Measurements from ENCODE around the gene UBE3D. TPM values are rescaled to one million over a fixed set of nuclear protein-coding genes. Genes with fewer than 3 reads are reported as not detected.

The UBE3D gene
- total RNA-seq, 1 experiment from 2014 or later = 14.0 TPM

DNA sequence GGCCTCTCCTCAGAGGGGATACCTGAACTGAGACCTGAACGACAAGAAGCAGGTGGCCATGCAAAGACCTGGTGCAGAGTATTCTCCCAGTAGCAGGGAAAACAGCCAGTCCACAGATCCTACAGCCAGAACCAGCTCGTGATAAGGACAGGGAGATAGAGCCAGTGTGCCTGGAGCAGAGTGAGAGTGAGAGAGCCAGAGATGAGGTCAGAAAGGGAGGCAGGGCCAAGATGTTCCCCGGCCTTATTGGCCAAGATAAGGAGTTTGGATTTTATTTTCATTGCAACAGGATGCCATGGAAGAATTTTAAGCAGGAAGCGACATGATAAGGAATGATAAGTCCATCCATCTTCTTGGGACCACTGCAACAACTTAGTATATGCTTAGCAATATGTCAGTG lies 111.8 kb downstream of the UBE3D start:
- POLR2A ChIA-PET = no interaction called here
- peaks cover 18% of the 10 kb centered on the region for H3K9me3 Mint-ChIP-seq
- no peak overlapping the region for H3K27ac Mint-ChIP-seq
- DNase-seq (ENCODE audit: low spot score) (no peak), ATAC-seq (no peak)
- peaks cover 10% of the 10 kb centered on the region for H3K4me1 Mint-ChIP-seq
- no peak overlapping the region for H3K4me3 Mint-ChIP-seq
- CTCF ChIA-PET = no interaction called here
- peaks cover 35% of the 10 kb centered on the region for H3K36me3 Mint-ChIP-seq
- H3K27me3 Mint-ChIP-seq (ENCODE audit: low read depth) = no peaks in the 10 kb centered on the region
- TF ChIP-seq ATF1 (CRISPR knock-in tag; IDR thresholded peaks at IDR 0.05) (no peak), MLX (CRISPR knock-in tag; IDR thresholded peaks at IDR 0.05) (no peak), ZSCAN18 (CRISPR knock-in tag; IDR thresholded peaks at IDR 0.05) (no peak), RELA (CRISPR knock-in tag; IDR thresholded peaks at IDR 0.05; ENCODE audit: borderline replicate concordance) (no peak), ZNF263 (CRISPR knock-in tag; IDR thresholded peaks at IDR 0.05; ENCODE audit: low read depth) (no peak), ZNF138 (CRISPR knock-in tag; conservative IDR thresholded peaks at IDR 0.05) (no peak), JUN (CRISPR knock-in tag; IDR thresholded peaks at IDR 0.05) (no peak), GTF2I (CRISPR knock-in tag; conservative IDR thresholded peaks at IDR 0.05) (no peak)

DNA sequence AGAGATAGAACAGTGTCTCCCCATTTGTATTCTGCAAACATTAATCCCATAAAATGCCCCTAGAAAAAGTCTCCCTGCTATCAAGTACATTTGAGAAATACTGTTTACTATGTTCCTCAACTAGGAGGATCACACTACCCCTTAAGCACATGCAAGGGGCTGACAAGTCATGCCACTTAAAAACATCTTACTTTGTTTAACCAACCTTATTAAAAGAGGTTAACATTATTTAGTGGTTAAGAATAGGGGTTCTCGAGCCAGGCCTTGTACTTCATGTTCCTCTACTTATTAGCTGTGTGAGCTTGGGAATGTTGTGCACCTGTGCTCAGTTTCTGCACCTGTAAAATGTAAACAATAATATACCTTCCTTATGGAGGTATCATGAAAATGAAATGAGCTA lies 113.7 kb downstream of the UBE3D start:
- no peak for DNase-seq (ENCODE audit: low spot score)
- 0 out of 2 replicates have a peak, but pooled peaks cover 4% of the 10 kb centered on the region for H3K4me1 Mint-ChIP-seq
- H3K27ac Mint-ChIP-seq = no peak overlapping the region
- ChIA-PET CTCF (interaction anchor here (0.9 to 1.2 kb wide), 2 partner anchors 240 to 681 kb away, joined by 3 read pairs; no protein-coding TSS in a partner anchor), POLR2A (no interaction called here)
- no peaks in the 10 kb centered on the region for H3K27me3 Mint-ChIP-seq (ENCODE audit: low read depth)
- H3K4me3 Mint-ChIP-seq = no peak overlapping the region
- H3K9me3 Mint-ChIP-seq = peaks cover 32% of the 10 kb centered on the region
- TF ChIP-seq CREB1 (CRISPR knock-in tag; IDR thresholded peaks at IDR 0.05) = no peak
- TF ChIP-seq, protein P1, sequence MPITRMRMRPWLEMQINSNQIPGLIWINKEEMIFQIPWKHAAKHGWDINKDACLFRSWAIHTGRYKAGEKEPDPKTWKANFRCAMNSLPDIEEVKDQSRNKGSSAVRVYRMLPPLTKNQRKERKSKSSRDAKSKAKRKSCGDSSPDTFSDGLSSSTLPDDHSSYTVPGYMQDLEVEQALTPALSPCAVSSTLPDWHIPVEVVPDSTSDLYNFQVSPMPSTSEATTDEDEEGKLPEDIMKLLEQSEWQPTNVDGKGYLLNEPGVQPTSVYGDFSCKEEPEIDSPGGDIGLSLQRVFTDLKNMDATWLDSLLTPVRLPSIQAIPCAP (CRISPR knock-in tag; IDR thresholded peaks at IDR 0.05) = no peak
- no peak for TF ChIP-seq TEAD4 (CRISPR knock-in tag; IDR thresholded peaks at IDR 0.05)
- TF ChIP-seq OVOL2 (CRISPR knock-in tag; IDR thresholded peaks at IDR 0.05; ENCODE audit: borderline replicate concordance) = no peak
- TF ChIP-seq, protein P2, sequence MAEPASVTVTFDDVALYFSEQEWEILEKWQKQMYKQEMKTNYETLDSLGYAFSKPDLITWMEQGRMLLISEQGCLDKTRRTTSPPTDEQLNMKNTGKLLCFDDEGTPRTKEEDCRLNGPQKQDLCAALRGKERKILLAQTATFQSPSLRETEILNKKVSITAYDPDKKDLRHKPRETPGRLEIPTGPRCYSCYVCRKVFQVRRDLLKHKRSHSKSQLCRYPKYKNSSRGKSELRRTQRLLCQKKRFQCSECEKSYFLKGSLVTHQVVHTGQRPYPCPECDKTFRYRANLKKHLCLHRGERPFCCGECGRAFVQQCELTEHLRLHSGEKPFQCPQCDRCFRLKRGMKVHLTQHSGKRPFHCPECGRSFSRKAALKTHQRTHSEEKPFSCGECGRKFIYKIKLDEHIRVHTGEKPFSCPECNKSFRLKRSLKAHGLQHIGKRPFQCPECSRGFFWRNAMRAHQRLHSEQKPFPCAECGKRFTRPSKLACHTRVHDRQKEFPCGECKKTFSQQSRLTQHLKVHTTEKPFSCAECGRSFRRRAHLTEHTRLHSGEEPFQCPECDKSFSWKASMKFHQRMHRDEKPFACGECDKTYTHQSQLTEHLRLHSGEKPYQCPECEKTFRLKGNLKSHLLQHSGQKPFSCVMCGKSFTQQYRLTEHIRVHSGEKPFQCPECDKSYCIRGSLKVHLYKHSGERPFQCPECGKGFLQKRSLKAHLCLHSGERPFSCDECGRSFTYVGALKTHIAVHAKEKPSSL (CRISPR knock-in tag; conservative IDR thresholded peaks at IDR 0.05) = no peak
- no peak for TF ChIP-seq RELA (CRISPR knock-in tag; IDR thresholded peaks at IDR 0.05; ENCODE audit: borderline replicate concordance)
- TF ChIP-seq ZNF121 (CRISPR knock-in tag; IDR thresholded peaks at IDR 0.05) = no peak
- TF ChIP-seq, protein P3, sequence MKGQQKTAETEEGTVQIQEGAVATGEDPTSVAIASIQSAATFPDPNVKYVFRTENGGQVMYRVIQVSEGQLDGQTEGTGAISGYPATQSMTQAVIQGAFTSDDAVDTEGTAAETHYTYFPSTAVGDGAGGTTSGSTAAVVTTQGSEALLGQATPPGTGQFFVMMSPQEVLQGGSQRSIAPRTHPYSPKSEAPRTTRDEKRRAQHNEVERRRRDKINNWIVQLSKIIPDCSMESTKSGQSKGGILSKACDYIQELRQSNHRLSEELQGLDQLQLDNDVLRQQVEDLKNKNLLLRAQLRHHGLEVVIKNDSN (CRISPR knock-in tag; IDR thresholded peaks at IDR 0.05) = no peak
- TF ChIP-seq SP1 (CRISPR knock-in tag; conservative IDR thresholded peaks at IDR 0.05) = no peak
- no peak for TF ChIP-seq ZNF396 (CRISPR knock-in tag; IDR thresholded peaks at IDR 0.05; ENCODE audit: borderline replicate concordance)
- TF ChIP-seq CBFB (CRISPR knock-in tag; IDR thresholded peaks at IDR 0.05; ENCODE audit: low read depth) = no peak
- no peak for TF ChIP-seq ZNF671 (CRISPR knock-in tag; IDR thresholded peaks at IDR 0.05)
- TF ChIP-seq, protein P4, sequence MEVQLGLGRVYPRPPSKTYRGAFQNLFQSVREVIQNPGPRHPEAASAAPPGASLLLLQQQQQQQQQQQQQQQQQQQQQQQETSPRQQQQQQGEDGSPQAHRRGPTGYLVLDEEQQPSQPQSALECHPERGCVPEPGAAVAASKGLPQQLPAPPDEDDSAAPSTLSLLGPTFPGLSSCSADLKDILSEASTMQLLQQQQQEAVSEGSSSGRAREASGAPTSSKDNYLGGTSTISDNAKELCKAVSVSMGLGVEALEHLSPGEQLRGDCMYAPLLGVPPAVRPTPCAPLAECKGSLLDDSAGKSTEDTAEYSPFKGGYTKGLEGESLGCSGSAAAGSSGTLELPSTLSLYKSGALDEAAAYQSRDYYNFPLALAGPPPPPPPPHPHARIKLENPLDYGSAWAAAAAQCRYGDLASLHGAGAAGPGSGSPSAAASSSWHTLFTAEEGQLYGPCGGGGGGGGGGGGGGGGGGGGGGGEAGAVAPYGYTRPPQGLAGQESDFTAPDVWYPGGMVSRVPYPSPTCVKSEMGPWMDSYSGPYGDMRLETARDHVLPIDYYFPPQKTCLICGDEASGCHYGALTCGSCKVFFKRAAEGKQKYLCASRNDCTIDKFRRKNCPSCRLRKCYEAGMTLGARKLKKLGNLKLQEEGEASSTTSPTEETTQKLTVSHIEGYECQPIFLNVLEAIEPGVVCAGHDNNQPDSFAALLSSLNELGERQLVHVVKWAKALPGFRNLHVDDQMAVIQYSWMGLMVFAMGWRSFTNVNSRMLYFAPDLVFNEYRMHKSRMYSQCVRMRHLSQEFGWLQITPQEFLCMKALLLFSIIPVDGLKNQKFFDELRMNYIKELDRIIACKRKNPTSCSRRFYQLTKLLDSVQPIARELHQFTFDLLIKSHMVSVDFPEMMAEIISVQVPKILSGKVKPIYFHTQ (CRISPR knock-in tag; IDR thresholded peaks at IDR 0.05) = no peak
- TF ChIP-seq CREM (CRISPR knock-in tag; IDR thresholded peaks at IDR 0.05) = no peak
- TF ChIP-seq TP53 (CRISPR knock-in tag; IDR thresholded peaks at IDR 0.05) = no peak
- TF ChIP-seq FOXJ3 (CRISPR knock-in tag; IDR thresholded peaks at IDR 0.05; ENCODE audit: borderline replicate concordance) = no peak
- ATAC-seq = no peak
- peaks cover 45% of the 10 kb centered on the region for H3K36me3 Mint-ChIP-seq
